Measurements from ENCODE around the gene VWF.
"Not testable (repeated sequence)": the region's sequence is repeated elsewhere in the genome, so short reads cannot be mapped to it uniquely, and the experiment has no call there.

VWF gene

DNA sequence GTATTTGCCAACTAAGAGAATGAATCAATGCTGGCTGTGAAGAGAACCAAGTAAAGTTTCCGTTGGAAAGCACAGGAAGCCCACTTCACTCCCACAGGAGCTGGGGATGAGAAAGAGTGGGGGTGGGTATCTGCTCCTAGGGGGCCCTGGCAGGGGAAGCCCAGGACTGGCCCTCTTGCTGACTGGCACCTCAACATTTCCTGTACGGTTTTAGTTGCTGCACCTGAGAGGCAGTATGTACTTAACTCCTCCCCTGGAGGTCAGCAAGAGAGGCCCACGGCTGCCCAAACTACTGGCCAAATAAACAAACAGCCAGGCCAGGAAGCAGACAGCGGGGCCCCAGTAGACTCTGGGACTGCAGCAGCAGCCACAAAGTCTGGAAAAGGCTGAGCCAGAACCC is 33.8 kb upstream of the VWF start:
- TF ChIP-seq POLR2A (IDR thresholded peaks at IDR 0.05; ENCODE audit: low read length) (no peak), GATA1 (IDR thresholded peaks at IDR 0.05; ENCODE audit: low read depth, low read length) (no peak)
- DNase-seq, result no peak

GRCh38 chr12:6157482-6157881 is 33.0 kb upstream of the VWF start:
- TF ChIP-seq GATA1 (IDR thresholded peaks at IDR 0.05; ENCODE audit: low read depth, low read length) (no peak), POLR2A (IDR thresholded peaks at IDR 0.05; ENCODE audit: low read length) (no peak)
- no peak for DNase-seq

- TF ChIP-seq GATA1 (IDR thresholded peaks at IDR 0.05; ENCODE audit: low read depth, low read length) (no peak), POLR2A (IDR thresholded peaks at IDR 0.05; ENCODE audit: low read length) (no peak)
- no peak for DNase-seq
Observed at GRCh38 chr12:6154730-6155459, 30.4 kb upstream of the VWF start.

- DNase-seq, result not testable (repeated sequence)
Observed at GRCh38 chr12:6148722-6149121, 24.3 kb upstream of the VWF start.

- TF ChIP-seq POLR2A (IDR thresholded peaks at IDR 0.05; ENCODE audit: low read length), result no peak
- TF ChIP-seq GATA1 (IDR thresholded peaks at IDR 0.05; ENCODE audit: low read depth, low read length), result no peak
- no peak for DNase-seq
Observed at GRCh38 chr12:6148061-6148460, 23.6 kb upstream of the VWF start.

- DNase-seq, result no peak
- TF ChIP-seq POLR2A (IDR thresholded peaks at IDR 0.05; ENCODE audit: low read length) (no peak), GATA1 (IDR thresholded peaks at IDR 0.05; ENCODE audit: low read depth, low read length) (no peak)
Observed at GRCh38 chr12:6146951-6147350, 22.5 kb upstream of the VWF start.

GRCh38 chr12:6146509-6146908 is 22.0 kb upstream of the VWF start:
- DNase-seq, result no peak
- no peak for TF ChIP-seq POLR2A (IDR thresholded peaks at IDR 0.05; ENCODE audit: low read length)
- no peak for TF ChIP-seq GATA1 (IDR thresholded peaks at IDR 0.05; ENCODE audit: low read depth, low read length)

DNA sequence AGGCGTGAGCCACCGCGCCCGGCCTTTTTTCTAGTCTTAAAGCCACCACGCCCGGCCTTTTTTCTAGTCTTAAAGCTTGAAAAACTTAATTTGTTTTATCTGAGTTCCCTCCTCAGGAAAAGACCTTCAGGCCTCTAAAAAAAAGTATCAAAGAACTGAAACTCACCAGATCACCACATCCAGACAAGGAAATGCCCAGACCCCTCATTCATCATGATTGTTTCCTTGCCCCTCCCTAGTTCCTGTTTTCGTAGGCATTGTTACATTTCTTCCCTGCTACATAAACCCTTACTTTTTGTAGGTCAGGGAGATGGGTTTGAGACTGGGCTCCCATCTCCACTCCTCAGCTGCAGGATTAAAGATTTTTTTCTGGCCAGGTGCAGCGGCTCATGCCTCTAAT is 21.1 kb upstream of the VWF start:
- no peak for DNase-seq
- TF ChIP-seq GATA1 (IDR thresholded peaks at IDR 0.05; ENCODE audit: low read depth, low read length) (no peak), POLR2A (IDR thresholded peaks at IDR 0.05; ENCODE audit: low read length) (no peak)

DNA sequence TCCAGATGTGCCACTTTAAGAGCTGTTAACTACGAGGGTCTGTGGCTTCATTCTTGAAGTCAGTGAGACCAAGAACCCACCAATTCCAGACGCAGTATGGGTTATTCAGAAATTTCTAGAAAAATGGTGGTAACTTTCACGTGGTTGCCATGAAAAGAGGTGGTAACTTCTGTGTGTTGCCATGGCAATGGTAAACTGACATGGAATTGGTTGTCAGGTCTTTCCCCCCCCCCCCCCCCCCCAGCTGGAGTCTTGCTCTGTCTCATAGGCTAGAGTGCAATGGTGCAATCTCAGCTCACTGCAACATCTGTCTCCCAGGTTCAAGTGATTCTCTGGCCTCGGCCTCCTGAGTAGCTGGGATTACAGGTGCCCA is 18.8 kb upstream of the VWF start:
- TF ChIP-seq GATA1 (IDR thresholded peaks at IDR 0.05; ENCODE audit: low read depth, low read length) (no peak), POLR2A (IDR thresholded peaks at IDR 0.05; ENCODE audit: low read length) (no peak)

DNA sequence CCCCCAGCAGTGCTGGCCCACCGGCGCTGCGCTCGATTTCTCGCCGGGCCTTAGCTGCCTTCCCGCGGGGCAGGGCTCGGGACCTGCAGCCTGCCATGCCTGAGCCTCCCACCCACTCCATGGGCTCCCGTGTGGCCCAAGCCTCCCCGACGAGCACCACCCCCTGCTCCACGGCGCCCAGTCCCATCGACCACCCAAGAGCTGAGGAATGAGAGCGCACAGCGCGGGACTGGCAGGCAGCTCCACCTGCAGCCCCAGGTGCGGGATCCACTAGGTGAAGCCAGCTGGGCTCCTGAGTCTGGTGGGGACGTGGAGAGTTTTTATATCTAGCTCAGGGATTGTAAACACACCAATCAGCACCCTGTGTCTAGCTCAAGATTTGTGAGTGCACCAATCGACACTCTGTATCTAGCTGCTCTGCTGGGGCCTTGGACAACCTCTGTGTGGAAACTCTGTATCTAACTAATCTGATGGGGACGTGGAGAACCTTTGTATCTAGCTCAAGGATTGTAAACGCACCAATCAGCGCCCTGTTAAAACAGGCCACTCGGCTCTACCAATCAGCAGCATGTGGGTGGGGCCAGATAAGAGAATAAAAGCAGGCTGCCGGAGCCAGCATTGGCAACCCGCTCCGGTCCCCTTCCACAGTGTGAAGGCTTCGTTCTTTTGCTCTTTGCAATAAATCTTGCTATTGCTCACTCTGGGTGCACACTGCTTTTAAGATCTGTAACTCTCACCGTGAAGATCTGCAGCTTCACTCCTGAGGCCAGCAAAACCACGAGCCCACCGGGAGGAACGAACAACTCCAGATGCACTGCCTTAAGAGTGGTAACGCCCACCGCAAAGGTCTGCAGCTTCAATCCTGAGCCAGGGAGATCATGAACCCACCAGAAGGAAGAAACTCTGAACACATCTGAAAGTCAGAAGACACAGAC is 18.2 kb upstream of the VWF start:
- DNase-seq, result not testable (repeated sequence)

More for the DNA sequence above, 18.8 kb upstream of the VWF start:
- DNase-seq, result no peak

DNA sequence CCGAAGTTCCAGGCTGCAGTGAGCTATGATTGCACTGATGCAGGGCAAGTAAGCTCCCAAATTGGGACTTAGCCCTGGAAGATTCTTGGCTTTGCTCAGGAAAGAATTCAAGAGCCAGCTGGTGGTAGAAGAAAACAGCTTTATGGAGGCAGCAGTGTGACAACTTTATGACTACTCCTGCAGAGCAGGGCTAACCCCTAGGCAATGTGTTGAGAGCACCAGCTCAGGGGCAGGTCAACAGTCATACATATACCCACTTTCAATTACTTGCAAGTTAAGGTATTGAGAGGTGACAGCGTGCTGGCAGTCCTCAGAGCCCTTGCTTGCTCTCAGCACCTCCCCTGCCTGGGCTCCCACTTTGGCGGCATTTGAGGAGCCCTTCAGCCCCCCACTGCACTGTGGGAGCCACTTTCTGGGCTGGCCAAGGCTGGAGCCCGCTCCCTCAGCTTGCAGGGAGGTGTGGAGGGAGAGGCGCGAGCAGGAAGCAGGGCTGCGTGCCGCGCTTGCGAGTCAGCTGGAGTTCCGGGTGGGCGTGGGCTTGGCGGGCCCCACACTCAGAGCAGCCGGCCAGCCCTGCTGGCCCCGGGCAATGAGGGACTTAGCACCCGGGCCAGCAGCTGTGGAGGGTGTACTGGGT is 17.4 kb upstream of the VWF start:
- not testable (repeated sequence) for DNase-seq

- DNase-seq, result no peak
- no peak for TF ChIP-seq POLR2A (IDR thresholded peaks at IDR 0.05; ENCODE audit: low read length)
- TF ChIP-seq GATA1 (IDR thresholded peaks at IDR 0.05; ENCODE audit: low read depth, low read length), result no peak
Observed at GRCh38 chr12:6140651-6141447, 16.4 kb upstream of the VWF start.

DNA sequence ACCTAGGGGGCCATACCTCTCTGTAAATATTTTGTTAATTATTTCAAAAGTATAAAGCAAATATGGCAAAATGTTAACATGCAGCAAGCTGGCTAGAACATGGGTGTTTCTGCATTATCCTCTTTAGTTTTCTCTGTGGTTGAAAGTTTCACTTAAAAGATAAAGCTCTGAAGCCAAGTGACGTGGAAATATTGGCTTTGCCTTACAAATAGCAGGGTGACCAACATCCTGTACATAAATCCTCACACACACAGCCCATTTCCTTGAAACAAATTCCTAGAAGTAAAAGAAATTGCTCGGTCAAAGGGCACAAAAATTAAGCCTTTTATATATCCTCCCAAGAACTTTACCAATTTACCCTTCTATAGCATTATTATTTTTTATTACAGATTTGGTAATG is 10.6 kb upstream of the VWF start:
- no peak for TF ChIP-seq POLR2A (IDR thresholded peaks at IDR 0.05; ENCODE audit: low read length)
- no peak for TF ChIP-seq GATA1 (IDR thresholded peaks at IDR 0.05; ENCODE audit: low read depth, low read length)
- DNase-seq, result no peak

- no peak for TF ChIP-seq POLR2A (IDR thresholded peaks at IDR 0.05; ENCODE audit: low read length)
- no peak for TF ChIP-seq GATA1 (IDR thresholded peaks at IDR 0.05; ENCODE audit: low read depth, low read length)
- no peak for DNase-seq
Observed at GRCh38 chr12:6133642-6134041, 9.2 kb upstream of the VWF start.

Measured in erythroblast (primary cell).